Chondrocyte (in vitro differentiated cells): ENCODE results near the gene DCAF7. TPM values are rescaled to one million over a fixed set of nuclear protein-coding genes. Genes with fewer than 3 reads are reported as not detected.

Experiments used
- DNase-seq: peaks from one replicate; pipeline ENCODE4 v3.0.0; 2021; ENCODE audit warnings: mixed read lengths, low spot score
- H3K27ac Mint-ChIP-seq: one replicate; pipeline ENCODE4 v1.8.0; 2021; ENCODE audit warnings: mild to moderate bottlenecking, moderate library complexity, mixed read lengths; ENCODE audit not compliant: unreplicated experiment
- H3K27me3 Mint-ChIP-seq: 2 replicates; pipeline ENCODE4 v1.8.0; 2021; ENCODE audit warnings: low read depth, mixed read lengths
- H3K36me3 Mint-ChIP-seq: 2 replicates; pipeline ENCODE4 v1.8.0; 2021; ENCODE audit warnings: low read depth, mixed read lengths
- H3K4me1 Mint-ChIP-seq: 2 replicates; pipeline ENCODE4 v1.8.0; 2021; ENCODE audit warnings: low read depth, mild to moderate bottlenecking, mixed read lengths
- H3K4me3 Mint-ChIP-seq: one replicate; pipeline ENCODE4 v1.8.0; 2021; ENCODE audit warnings: mild to moderate bottlenecking, moderate library complexity, mixed read lengths; ENCODE audit not compliant: unreplicated experiment
- H3K9me3 Mint-ChIP-seq: 2 replicates; pipeline ENCODE4 v1.8.0; 2021; ENCODE audit warnings: low read depth, mixed read lengths
- total RNA-seq: library from RNA; stranded (reverse); gene quantifications from 3 replicates; pipeline ENCODE4 v1.2.1, GENCODE V29; 2021
- TF ChIP-seq, protein P1 (sequence below): fragments of 200-600 bp; sonication (generic); IDR thresholded peaks from 2 replicates; pipeline ENCODE4 v1.5.0; 2021; ENCODE audit warnings: antibody characterized with exemption, mild to moderate bottlenecking, moderate library complexity

DCAF7 gene
- total RNA-seq, 1 donor from 2014 or later: 70.4 TPM

- no peak overlapping the region for H3K4me3 Mint-ChIP-seq
- H3K27me3 Mint-ChIP-seq: peaks cover 30% of the 10 kb centered on the region
Measured at GRCh38 chr17:63525190-63525946, 24.9 kb upstream of the DCAF7 start.

GRCh38 chr17:63526861-63527260 lies 23.4 kb upstream of the DCAF7 start:
- H3K9me3 Mint-ChIP-seq: no peaks in the 10 kb centered on the region
- H3K36me3 Mint-ChIP-seq: no peaks in the 10 kb centered on the region
- DNase-seq: no peak
- no peak overlapping the region for H3K4me3 Mint-ChIP-seq
- TF ChIP-seq, protein P1, sequence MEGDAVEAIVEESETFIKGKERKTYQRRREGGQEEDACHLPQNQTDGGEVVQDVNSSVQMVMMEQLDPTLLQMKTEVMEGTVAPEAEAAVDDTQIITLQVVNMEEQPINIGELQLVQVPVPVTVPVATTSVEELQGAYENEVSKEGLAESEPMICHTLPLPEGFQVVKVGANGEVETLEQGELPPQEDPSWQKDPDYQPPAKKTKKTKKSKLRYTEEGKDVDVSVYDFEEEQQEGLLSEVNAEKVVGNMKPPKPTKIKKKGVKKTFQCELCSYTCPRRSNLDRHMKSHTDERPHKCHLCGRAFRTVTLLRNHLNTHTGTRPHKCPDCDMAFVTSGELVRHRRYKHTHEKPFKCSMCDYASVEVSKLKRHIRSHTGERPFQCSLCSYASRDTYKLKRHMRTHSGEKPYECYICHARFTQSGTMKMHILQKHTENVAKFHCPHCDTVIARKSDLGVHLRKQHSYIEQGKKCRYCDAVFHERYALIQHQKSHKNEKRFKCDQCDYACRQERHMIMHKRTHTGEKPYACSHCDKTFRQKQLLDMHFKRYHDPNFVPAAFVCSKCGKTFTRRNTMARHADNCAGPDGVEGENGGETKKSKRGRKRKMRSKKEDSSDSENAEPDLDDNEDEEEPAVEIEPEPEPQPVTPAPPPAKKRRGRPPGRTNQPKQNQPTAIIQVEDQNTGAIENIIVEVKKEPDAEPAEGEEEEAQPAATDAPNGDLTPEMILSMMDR: no peak
- H3K27me3 Mint-ChIP-seq: peaks cover 25% of the 10 kb centered on the region
- H3K27ac Mint-ChIP-seq: no peak overlapping the region
- peaks cover 3% of the 10 kb centered on the region for H3K4me1 Mint-ChIP-seq

More at GRCh38 chr17:63525190-63525946, 24.9 kb upstream of the DCAF7 start:
- H3K36me3 Mint-ChIP-seq: no peaks in the 10 kb centered on the region
- peaks cover 3% of the 10 kb centered on the region for H3K4me1 Mint-ChIP-seq
- DNase-seq: no peak
- H3K27ac Mint-ChIP-seq: no peak overlapping the region
- H3K9me3 Mint-ChIP-seq: no peaks in the 10 kb centered on the region
- TF ChIP-seq, protein P1: no peak

GRCh38 chr17:63528183-63528582 lies 22.1 kb upstream of the DCAF7 start:
- peaks cover 25% of the 10 kb centered on the region for H3K27me3 Mint-ChIP-seq
- TF ChIP-seq, protein P1: no peak
- no peak overlapping the region for H3K4me3 Mint-ChIP-seq
- no peaks in the 10 kb centered on the region for H3K9me3 Mint-ChIP-seq
- no peak for DNase-seq
- H3K4me1 Mint-ChIP-seq: peaks cover 3% of the 10 kb centered on the region
- no peak overlapping the region for H3K27ac Mint-ChIP-seq
- H3K36me3 Mint-ChIP-seq: no peaks in the 10 kb centered on the region

GRCh38 chr17:63529711-63530556 lies 20.3 kb upstream of the DCAF7 start:
- H3K9me3 Mint-ChIP-seq: no peaks in the 10 kb centered on the region
- TF ChIP-seq, protein P1: no peak
- H3K27me3 Mint-ChIP-seq: peaks cover 21% of the 10 kb centered on the region
- H3K4me3 Mint-ChIP-seq: no peak overlapping the region
- H3K27ac Mint-ChIP-seq: no peak overlapping the region
- H3K36me3 Mint-ChIP-seq: no peaks in the 10 kb centered on the region
- no peaks in the 10 kb centered on the region for H3K4me1 Mint-ChIP-seq
- DNase-seq: no peak

- Mint-ChIP-seq H3K9me3 (no peaks in the 10 kb centered on the region), H3K36me3 (no peaks in the 10 kb centered on the region), H3K4me3 (no peak overlapping the region), H3K27ac (no peak overlapping the region), H3K4me1 (no peaks in the 10 kb centered on the region), H3K27me3 (peaks cover 18% of the 10 kb centered on the region)
- DNase-seq: no peak
- TF ChIP-seq, protein P1: no peak
Measured at GRCh38 chr17:63530557-63531021, 19.7 kb upstream of the DCAF7 start.
